K562 (cell line): ENCODE measurements around the gene KHDC1L.

Source experiments
- E4F1 ChIP-seq: fragments of 250-450 bp; sonication (Bioruptor Pico); IDR thresholded peaks from 2 replicates; pipeline ENCODE4 v1.5.0; 2021; ENCODE audit warnings: mild to moderate bottlenecking, borderline replicate concordance
- FOXP4 ChIP-seq: sonication (generic); formaldehyde crosslinking; IDR thresholded peaks from 2 replicates; pipeline ENCODE4 v1.8.0; 2022; ENCODE audit warnings: mild to moderate bottlenecking, missing genetic modification reagents, borderline replicate concordance
- MAFK ChIP-seq: IDR thresholded peaks from 2 replicates; pipeline ENCODE4 v1.6.1; 2011; ENCODE audit warnings: low read length, improper control_type of control experiment
- NFE2L1 ChIP-seq: fragments of 450-650 bp; IDR thresholded peaks from 2 replicates; pipeline ENCODE4 v1.6.1; 2016; ENCODE audit warnings: missing genetic modification characterization, low read depth, mild to moderate bottlenecking, missing compliant biosample characterization, moderate library complexity, borderline replicate concordance
- POLR2AphosphoS5 ChIP-seq: IDR thresholded peaks from 2 replicates; pipeline ENCODE4 v1.6.1; 2011; ENCODE audit warnings: mild to moderate bottlenecking, low read depth, low read length, moderate library complexity; ENCODE audit not compliant: control insufficient read depth, insufficient read depth
- RAD51 ChIP-seq: fragments of 450-650 bp; IDR thresholded peaks from 2 replicates; pipeline ENCODE4 v1.7.1; 2016; ENCODE audit warnings: low read depth, mild to moderate bottlenecking, borderline replicate concordance

DNA sequence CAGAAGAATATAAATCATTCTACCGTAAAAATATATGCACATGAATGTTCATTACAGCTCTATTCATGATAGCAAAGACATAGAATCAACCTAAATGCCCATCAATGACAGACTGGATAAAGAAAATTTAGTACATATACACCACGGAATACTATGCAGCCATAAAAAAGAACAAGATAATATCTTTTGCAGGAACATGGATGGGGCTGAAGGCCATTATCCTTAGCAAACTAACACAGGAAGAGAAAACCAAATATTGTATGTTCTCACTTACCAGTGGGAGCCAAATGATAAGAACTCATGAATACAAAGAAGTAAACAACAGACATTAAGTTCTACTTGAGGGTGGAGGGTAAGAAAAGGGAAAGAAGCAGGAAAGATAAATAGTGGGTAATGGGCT lies 8.4 kb downstream of the KHDC1L start:
- TF ChIP-seq MAFK, result no peak
- no peak for TF ChIP-seq POLR2AphosphoS5
- no peak for TF ChIP-seq FOXP4 (CRISPR knock-in tag)
- TF ChIP-seq E4F1 (CRISPR knock-in tag), result no peak
- TF ChIP-seq RAD51, result no peak
- TF ChIP-seq NFE2L1 (tag), result no peak
